Endothelial cell of umbilical vein (primary cell): ENCODE measurements around the gene TANGO2. TPM values are rescaled to one million over a fixed set of nuclear protein-coding genes. Genes with fewer than 3 reads are reported as not detected.

Experiments used
- BruUV-seq: library from RNA; stranded (reverse); fragments of 400-500 nt; replicated peaks from 2 replicates; lab custom pipeline; 2021; lab: Mats Ljungman, UMichigan
- CTCF ChIA-PET: fragments of 300-600, 350-600 bp; sonication (Branson Sonifier 250); formaldehyde crosslinking; loops from one replicate; lab custom pipeline; 2021; ENCODE audit warnings: antibody characterized with exemption, inconsistent platforms; lab: Charles Lee
- POLR2A ChIA-PET: fragments of 300-600, 350-600 bp; sonication (Branson Sonifier 250); formaldehyde crosslinking; loops from one replicate; lab custom pipeline; 2021; ENCODE audit warnings: antibody characterized with exemption, inconsistent platforms; lab: Charles Lee
- DNase-seq: peaks from one replicate; pipeline ENCODE4 v3.0.0-alpha.2; 2011; ENCODE audit warnings: low read depth, low spot score
- FAIRE-seq: peaks from 2 replicates; lab custom pipeline; 2011; peaks lifted over from hg19 to GRCh38; lab: Jason Lieb, UNC
- H2AFZ ChIP-seq: 2 replicates; pipeline ENCODE4 v1.6.0; 2012; ENCODE audit warnings: low read depth, low read length, control low read depth, inconsistent platforms
- H3K27ac ChIP-seq: 2 replicates; pipeline ENCODE4 v1.5.1; 2011; ENCODE audit warnings: low read depth, mild to moderate bottlenecking, control low read depth, low read length, moderate library complexity; ENCODE audit not compliant: insufficient read depth
- H3K27me3 ChIP-seq, 2 experiments: 2 replicates each; pipeline versions ENCODE4 v1.6.0 to v1.6.1; 2011; ENCODE audit warnings: low read length in 2 of 2, mixed read lengths in 1 of 2; ENCODE audit not compliant: control insufficient read depth in 2 of 2, insufficient read depth in 2 of 2
- H3K36me3 ChIP-seq, 2 experiments: 2 replicates in 1 of 2; 3 replicates in 1 of 2; pipeline ENCODE4 v1.5.1; 2011; ENCODE audit warnings: low read length in 2 of 2, mild to moderate bottlenecking in 1 of 2, moderate library complexity in 1 of 2; ENCODE audit not compliant: control insufficient read depth in 2 of 2, insufficient read depth in 2 of 2; ENCODE audit errors: extremely low read depth in 1 of 2
- H3K4me1 ChIP-seq: 3 replicates; pipeline ENCODE4 v1.5.1; 2011; ENCODE audit warnings: mild to moderate bottlenecking, low read length; ENCODE audit not compliant: control insufficient read depth, insufficient read depth; ENCODE audit errors: extremely low read depth
- H3K4me2 ChIP-seq: 2 replicates; pipeline ENCODE4 v1.6.1; 2011; ENCODE audit warnings: low read length, control low read depth, mixed read lengths; ENCODE audit not compliant: insufficient read depth
- H3K4me3 ChIP-seq, 3 experiments: fragments of 200-600 bp in 1 of 3; sonication (generic), shearing (Covaris generic) in 1 of 3; replicated peaks in 1 of 3; 2 replicates each; pipeline ENCODE4 v1.5.1; 2011 to 2016; ENCODE audit warnings: control low read depth in 3 of 3, low read length in 3 of 3, mild to moderate bottlenecking in 2 of 3, inconsistent platforms in 1 of 3, low read depth in 1 of 3, moderate library complexity in 1 of 3; ENCODE audit not compliant: insufficient read depth in 1 of 3
- H3K79me2 ChIP-seq: 2 replicates; pipeline ENCODE4 v1.6.0; 2012; ENCODE audit warnings: low read length, inconsistent platforms; ENCODE audit not compliant: control insufficient read depth, insufficient read depth
- H3K9ac ChIP-seq: replicated peaks from 2 replicates; pipeline ENCODE3; 2011; ENCODE audit warnings: low read length, control low read depth; ENCODE audit not compliant: insufficient read depth; ENCODE audit errors: extremely low read depth
- H3K9me1 ChIP-seq: replicated peaks from 3 replicates; pipeline ENCODE4 v1.6.0; 2011; ENCODE audit warnings: mild to moderate bottlenecking, low read length; ENCODE audit not compliant: control insufficient read depth, insufficient read depth; ENCODE audit errors: extremely low read depth
- H3K9me3 ChIP-seq: replicated peaks from 2 replicates; pipeline ENCODE4 v1.5.1; 2012; ENCODE audit warnings: low read length, inconsistent platforms; ENCODE audit not compliant: control insufficient read depth, insufficient read depth
- H4K20me1 ChIP-seq: replicated peaks from 2 replicates; pipeline ENCODE3; 2011; ENCODE audit warnings: mild to moderate bottlenecking, low read length; ENCODE audit not compliant: control insufficient read depth, insufficient read depth; ENCODE audit errors: extremely low read depth
- EZH2 ChIP-seq: IDR thresholded peaks from 2 replicates; pipeline ENCODE4 v1.6.1; 2012; ENCODE audit warnings: borderline replicate concordance, low read depth, mild to moderate bottlenecking, moderate library complexity, low read length, inconsistent platforms; ENCODE audit not compliant: severe bottlenecking
- FOS ChIP-seq: IDR thresholded peaks from 2 replicates; pipeline ENCODE4 v1.6.1; 2011; ENCODE audit warnings: mild to moderate bottlenecking, low read length, moderate library complexity, borderline replicate concordance; ENCODE audit not compliant: insufficient read depth
- GATA2 ChIP-seq: IDR thresholded peaks from 2 replicates; pipeline ENCODE4 v1.7.0; 2011; ENCODE audit warnings: low read depth, mild to moderate bottlenecking, moderate library complexity, mixed read lengths, low read length; ENCODE audit not compliant: insufficient read length, insufficient read depth
- JUN ChIP-seq: IDR thresholded peaks from 2 replicates; pipeline ENCODE4 v1.6.1; 2011; ENCODE audit warnings: borderline replicate concordance, low read depth; ENCODE audit not compliant: insufficient read length, insufficient read depth
- MYC ChIP-seq: IDR thresholded peaks from one replicate; pipeline ENCODE4 v1.6.1; 2011; ENCODE audit warnings: mild to moderate bottlenecking, low read depth, low read length
- POLR2A ChIP-seq: IDR thresholded peaks from 2 replicates; pipeline ENCODE4 v1.6.1; 2012; ENCODE audit warnings: low read depth, mild to moderate bottlenecking, control low read depth, low read length
- POLR2AphosphoS5 ChIP-seq: IDR thresholded peaks from 2 replicates; pipeline ENCODE4 v1.6.1; 2012; ENCODE audit warnings: low read depth, mild to moderate bottlenecking, control low read depth, low read length, moderate library complexity; ENCODE audit not compliant: insufficient read depth
- dilution Hi-C: fragments of 300-500 bp; cut with MboI; formaldehyde crosslinking; loops from one replicate; pipeline ENCODE4 v1.15.0; 2019; ENCODE audit warnings: low sequenced_read_pairs; ENCODE audit not compliant: extremely low pct_ligation_motif_present
- intact Hi-C: fragments of 100-400 bp; cut with micrococcal nuclease; formaldehyde crosslinking; loops from one replicate; pipeline ENCODE4 v1.10.0; 2022
- polyA plus RNA-seq, 4 experiments: library from polyadenylated mRNA; depleted of rRNA in 3 of 4; stranded (reverse) in 3 of 4; unstranded in 1 of 4; fragments of >200 nt; gene quantifications; 2 replicates each; pipeline versions ENCODE4 v1.2.1 to v1.2.3, GENCODE V29; 2011 to 2012; ENCODE audit warnings: missing spikeins in 1 of 4
- total RNA-seq: library from RNA; stranded (reverse); gene quantifications from 2 replicates; pipeline ENCODE4 v1.2.3, GENCODE V29; 2021
- TF ChIP-seq, protein P1 (sequence below), 2 donors: IDR thresholded peaks; 1 replicate in 1 of 2; 2 replicates in 1 of 2; pipeline ENCODE4 v1.5.1; 2011; ENCODE audit warnings: low read length in 2 of 2, mild to moderate bottlenecking in 2 of 2, moderate library complexity in 2 of 2, control low read depth in 1 of 2, inconsistent platforms in 1 of 2, low read depth in 1 of 2; ENCODE audit not compliant: insufficient read depth in 1 of 2; ENCODE audit errors: extremely low read depth in 1 of 2
- TF ChIP-seq, protein P2 (sequence below): IDR thresholded peaks from 2 replicates; pipeline ENCODE4 v1.6.1; 2011; ENCODE audit not compliant: insufficient read depth, insufficient read length

The TANGO2 gene
- total and polyA plus RNA-seq, 2 donors (not counting 3 experiments of a cell fraction or from before 2014, with no cell fraction given), result 40.0 to 49.3 TPM

DNA sequence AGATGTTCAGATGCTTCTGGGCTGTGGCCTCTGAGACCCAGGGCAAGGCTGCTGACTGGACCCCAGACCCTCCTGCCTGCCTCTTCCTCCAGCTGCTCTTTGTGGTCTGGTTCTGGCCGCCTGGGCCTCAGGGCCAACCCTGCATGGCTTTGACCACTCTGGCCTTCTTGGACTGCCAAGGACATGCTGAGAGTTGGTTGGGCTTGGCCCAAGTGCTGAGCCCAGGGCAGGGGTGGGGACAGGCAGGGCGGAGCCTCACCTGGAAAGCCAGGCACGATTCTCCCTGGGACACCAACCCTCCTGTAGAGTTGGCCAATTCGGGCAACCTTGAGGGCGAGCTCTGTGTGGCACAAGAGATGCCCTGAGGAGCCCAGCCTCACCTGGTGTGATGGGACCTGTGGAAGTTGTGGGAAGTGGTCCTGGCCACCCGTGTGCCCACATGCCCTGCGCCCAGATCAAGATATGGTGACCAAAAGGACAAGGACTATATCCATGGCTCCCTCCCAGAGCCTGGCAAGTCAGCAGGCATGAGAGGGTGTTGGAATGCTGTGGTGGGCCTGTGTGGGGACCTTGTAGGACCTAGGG is 11.6 kb downstream of the TANGO2 start:
- H3K27ac ChIP-seq, result no peak overlapping the region
- POLR2A ChIA-PET, result no interaction called here
- no peaks in the 10 kb centered on the region for H3K9me3 ChIP-seq
- BruUV-seq, result no TSS peak
- H2AFZ ChIP-seq, result no peak overlapping the region
- TF ChIP-seq EZH2 (no peak), POLR2A (no peak), MYC (no peak), GATA2 (no peak), FOS (no peak), POLR2AphosphoS5 (no peak), JUN (no peak)
- TF ChIP-seq, protein P1, sequence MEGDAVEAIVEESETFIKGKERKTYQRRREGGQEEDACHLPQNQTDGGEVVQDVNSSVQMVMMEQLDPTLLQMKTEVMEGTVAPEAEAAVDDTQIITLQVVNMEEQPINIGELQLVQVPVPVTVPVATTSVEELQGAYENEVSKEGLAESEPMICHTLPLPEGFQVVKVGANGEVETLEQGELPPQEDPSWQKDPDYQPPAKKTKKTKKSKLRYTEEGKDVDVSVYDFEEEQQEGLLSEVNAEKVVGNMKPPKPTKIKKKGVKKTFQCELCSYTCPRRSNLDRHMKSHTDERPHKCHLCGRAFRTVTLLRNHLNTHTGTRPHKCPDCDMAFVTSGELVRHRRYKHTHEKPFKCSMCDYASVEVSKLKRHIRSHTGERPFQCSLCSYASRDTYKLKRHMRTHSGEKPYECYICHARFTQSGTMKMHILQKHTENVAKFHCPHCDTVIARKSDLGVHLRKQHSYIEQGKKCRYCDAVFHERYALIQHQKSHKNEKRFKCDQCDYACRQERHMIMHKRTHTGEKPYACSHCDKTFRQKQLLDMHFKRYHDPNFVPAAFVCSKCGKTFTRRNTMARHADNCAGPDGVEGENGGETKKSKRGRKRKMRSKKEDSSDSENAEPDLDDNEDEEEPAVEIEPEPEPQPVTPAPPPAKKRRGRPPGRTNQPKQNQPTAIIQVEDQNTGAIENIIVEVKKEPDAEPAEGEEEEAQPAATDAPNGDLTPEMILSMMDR (IDR thresholded peaks at IDR 0.05; ENCODE audit: extremely low read depth in 1 of 2, insufficient read depth in 1 of 2, low read depth in 1 of 2, low read length in 2 of 2), result no peak
- TF ChIP-seq, protein P2, sequence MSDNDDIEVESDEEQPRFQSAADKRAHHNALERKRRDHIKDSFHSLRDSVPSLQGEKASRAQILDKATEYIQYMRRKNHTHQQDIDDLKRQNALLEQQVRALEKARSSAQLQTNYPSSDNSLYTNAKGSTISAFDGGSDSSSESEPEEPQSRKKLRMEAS, result no peak
- no peak for FAIRE-seq
- DNase-seq, result no peak
- no peak overlapping the region for H3K4me2 ChIP-seq
- intact Hi-C loops (no loop called here), dilution Hi-C loops (no loop called here)
- no peaks in the 10 kb centered on the region for H3K79me2 ChIP-seq
- no peaks in the 10 kb centered on the region for H3K27me3 ChIP-seq
- CTCF ChIA-PET, result interaction anchor here (1.4 to 1.7 kb wide), 2 partner anchors 10 to 12 kb away, joined by 4 read pairs; partner anchors contain the start of gene TANGO2
- H3K36me3 ChIP-seq, result peaks cover 0 to 10% of the 10 kb centered on the region in 2 experiments
- H3K9me1 ChIP-seq, result no peaks in the 10 kb centered on the region
- no peaks in the 10 kb centered on the region for H4K20me1 ChIP-seq
- no peaks in the 10 kb centered on the region for H3K4me1 ChIP-seq
- H3K9ac ChIP-seq, result no peak overlapping the region
- no peak overlapping the region for H3K4me3 ChIP-seq
